ENCODE data around the gene DNAH9. TPM values are rescaled to one million over a fixed set of nuclear protein-coding genes. Genes with fewer than 3 reads are reported as not detected.
"Not testable (repeated sequence)": the region's sequence is repeated elsewhere in the genome, so short reads cannot be mapped to it uniquely, and the experiment has no call there.

The DNAH9 gene
- total and polyA plus RNA-seq, 9 donors: 0.18 to 0.94 (median 0.52) TPM

DNA sequence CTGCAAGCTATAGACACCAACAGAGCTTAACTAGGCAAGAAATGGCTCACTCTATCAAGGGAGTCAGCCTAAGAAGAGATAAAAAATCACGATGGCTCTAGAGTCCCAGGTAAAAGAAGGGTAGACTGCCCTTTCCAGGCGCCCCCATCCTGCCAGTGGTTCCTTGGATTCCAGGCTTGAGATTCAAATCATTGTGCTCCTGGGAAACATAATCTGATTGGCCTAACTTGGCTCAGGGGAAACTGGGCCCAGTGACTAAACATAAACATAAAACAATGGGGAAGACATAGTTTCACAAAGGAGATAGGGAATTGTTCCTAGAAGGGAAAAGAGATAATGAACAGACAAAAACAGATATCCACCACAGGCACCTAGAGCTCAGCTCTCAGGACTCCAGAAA, 342.6 kb downstream of the DNAH9 start:
- H3K27ac ChIP-seq (ENCODE audit: low read length): no peak overlapping the region
- peaks cover 2% of the 10 kb centered on the region for H3K27me3 ChIP-seq (ENCODE audit: control insufficient read depth, insufficient read depth, low read length)
- DNase-seq: no peak
- WGBS (ENCODE audit: insufficient coverage): 65% methylated on average over 2 of the region's 2 CpGs
- no peak overlapping the region for H3K4me3 ChIP-seq (ENCODE audit: low read length)
- H3K9me3 ChIP-seq (replicated peaks; ENCODE audit: control insufficient read depth, low read depth, low read length): no peaks in the 10 kb centered on the region
- no peaks in the 10 kb centered on the region for H3K4me1 ChIP-seq (ENCODE audit: control insufficient read depth, insufficient read depth, low read length)
- no peaks in the 10 kb centered on the region for H3K36me3 ChIP-seq (ENCODE audit: control insufficient read depth, insufficient read depth, low read length)

DNA sequence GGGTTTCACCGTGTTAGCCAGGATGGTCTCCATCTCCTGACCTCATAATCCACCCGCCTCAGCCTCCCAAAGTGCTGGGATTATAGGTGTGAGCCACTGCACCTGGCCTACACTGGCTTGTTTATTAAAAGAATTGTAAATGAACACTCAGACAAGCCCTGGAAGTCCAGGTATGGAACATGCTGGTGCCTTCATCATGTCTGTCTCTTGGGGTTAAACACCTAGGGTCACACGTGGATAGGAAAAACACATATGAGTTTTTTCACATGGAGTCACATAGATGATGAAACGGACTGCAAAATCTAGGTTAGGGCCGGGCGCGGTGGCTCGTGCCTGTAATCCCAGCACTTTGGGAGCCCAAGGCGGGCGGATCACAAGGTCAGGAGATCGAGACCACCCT, 344.8 kb downstream of the DNAH9 start:
- H3K27me3 ChIP-seq (ENCODE audit: control insufficient read depth, insufficient read depth, low read length); H3K4me3 ChIP-seq (ENCODE audit: low read length); H3K4me1 ChIP-seq (ENCODE audit: control insufficient read depth, insufficient read depth, low read length); H3K9me3 ChIP-seq (replicated peaks; ENCODE audit: control insufficient read depth, low read depth, low read length); H3K36me3 ChIP-seq (ENCODE audit: control insufficient read depth, insufficient read depth, low read length); DNase-seq; H3K27ac ChIP-seq (ENCODE audit: low read length): not testable (repeated sequence)
- WGBS (ENCODE audit: insufficient coverage): 95% methylated on average over 9 of the region's 11 CpGs

DNA sequence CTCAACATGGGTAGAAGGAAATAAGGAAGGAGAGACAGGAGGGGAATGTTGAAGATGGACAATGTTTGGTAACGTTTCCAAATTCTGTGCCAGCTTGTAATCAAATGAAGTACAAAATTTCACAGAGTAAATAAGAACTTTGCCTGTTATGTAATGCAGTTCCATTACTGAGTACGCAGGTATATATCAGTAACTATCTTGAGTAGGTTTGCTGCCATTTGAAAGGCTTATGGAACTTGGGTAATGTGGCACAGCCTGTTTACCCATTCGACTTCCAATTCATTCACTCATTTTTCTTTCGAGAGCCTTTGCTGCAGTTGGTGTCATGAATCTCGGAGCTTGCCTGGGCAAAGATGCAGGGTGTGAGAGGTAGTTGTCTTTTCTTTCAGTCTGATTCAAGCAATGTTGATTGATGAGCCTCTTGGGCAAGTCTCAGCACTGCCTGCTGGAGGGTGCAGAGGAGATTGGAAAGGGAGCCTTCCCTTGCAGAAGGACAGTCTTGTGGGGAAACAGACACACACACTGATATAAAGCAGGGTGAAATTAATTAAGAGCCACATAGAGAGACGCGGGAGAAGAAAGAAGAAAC, 345.6 kb downstream of the DNAH9 start:
- 90% methylated on average over 3 of the region's 7 CpGs for WGBS (ENCODE audit: insufficient coverage)
- no peak overlapping the region for H3K4me3 ChIP-seq (ENCODE audit: low read length)
- DNase-seq: no peak
- H3K9me3 ChIP-seq (replicated peaks; ENCODE audit: control insufficient read depth, low read depth, low read length): no peaks in the 10 kb centered on the region
- no peaks in the 10 kb centered on the region for H3K36me3 ChIP-seq (ENCODE audit: control insufficient read depth, insufficient read depth, low read length)
- H3K27me3 ChIP-seq (ENCODE audit: control insufficient read depth, insufficient read depth, low read length): no peaks in the 10 kb centered on the region
- H3K27ac ChIP-seq (ENCODE audit: low read length): no peak overlapping the region
- peaks cover 4% of the 10 kb centered on the region for H3K4me1 ChIP-seq (ENCODE audit: control insufficient read depth, insufficient read depth, low read length)

- no CpG with 5 or more reads among the region's 3 CpGs for WGBS (ENCODE audit: insufficient coverage)
- H3K9me3 ChIP-seq (replicated peaks; ENCODE audit: control insufficient read depth, low read depth, low read length): no peaks in the 10 kb centered on the region
- peaks cover 7% of the 10 kb centered on the region for H3K4me1 ChIP-seq (ENCODE audit: control insufficient read depth, insufficient read depth, low read length)
- no peak overlapping the region for H3K27ac ChIP-seq (ENCODE audit: low read length)
- H3K4me3 ChIP-seq (ENCODE audit: low read length): no peak overlapping the region
- H3K27me3 ChIP-seq (ENCODE audit: control insufficient read depth, insufficient read depth, low read length): no peaks in the 10 kb centered on the region
- DNase-seq: no peak
- H3K36me3 ChIP-seq (ENCODE audit: control insufficient read depth, insufficient read depth, low read length): no peaks in the 10 kb centered on the region
Observed at GRCh38 chr17:11944587-11944986, 346.3 kb downstream of the DNAH9 start.

GRCh38 chr17:11948789-11949188, 350.5 kb downstream of the DNAH9 start:
- Histone ChIP-seq H3K9me3 (replicated peaks; ENCODE audit: control insufficient read depth, low read depth, low read length) (peaks cover 10% of the 10 kb centered on the region), H3K27me3 (ENCODE audit: control insufficient read depth, insufficient read depth, low read length) (no peaks in the 10 kb centered on the region), H3K4me1 (ENCODE audit: control insufficient read depth, insufficient read depth, low read length) (peaks cover 7% of the 10 kb centered on the region), H3K27ac (ENCODE audit: low read length) (no peak overlapping the region), H3K4me3 (ENCODE audit: low read length) (no peak overlapping the region), H3K36me3 (ENCODE audit: control insufficient read depth, insufficient read depth, low read length) (no peaks in the 10 kb centered on the region)
- peak; percentile 66 for DNase-seq
- 23% methylated on average over 4 of the region's 6 CpGs for WGBS (ENCODE audit: insufficient coverage)

DNA sequence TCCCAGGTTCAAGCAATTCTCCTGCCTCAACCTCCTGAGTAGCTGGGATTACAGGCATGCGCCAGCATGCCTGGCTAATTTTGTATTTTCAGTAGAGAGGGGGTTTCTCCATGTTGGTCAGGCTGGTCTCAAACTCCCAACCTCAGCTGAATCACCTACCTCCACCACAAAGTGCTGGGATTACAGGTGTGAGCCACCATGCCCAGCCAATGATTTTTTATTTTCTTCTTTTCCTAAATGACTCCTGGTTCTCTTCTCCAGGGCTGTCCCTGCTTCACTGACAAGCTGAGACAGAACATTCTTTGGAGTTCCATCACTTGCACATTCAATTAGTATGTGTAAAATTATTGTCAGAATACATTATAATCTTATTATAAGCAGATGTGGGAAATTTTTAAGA, 351.3 kb downstream of the DNAH9 start:
- H3K27ac ChIP-seq (ENCODE audit: low read length); H3K4me3 ChIP-seq (ENCODE audit: low read length); H3K27me3 ChIP-seq (ENCODE audit: control insufficient read depth, insufficient read depth, low read length); DNase-seq; H3K4me1 ChIP-seq (ENCODE audit: control insufficient read depth, insufficient read depth, low read length); H3K36me3 ChIP-seq (ENCODE audit: control insufficient read depth, insufficient read depth, low read length): not testable (repeated sequence)
- no CpG with 5 or more reads among the region's 1 CpG for WGBS (ENCODE audit: insufficient coverage)
- peaks cover 16% of the 10 kb centered on the region for H3K9me3 ChIP-seq (replicated peaks; ENCODE audit: control insufficient read depth, low read depth, low read length)

GRCh38 chr17:11950771-11951519, 352.7 kb downstream of the DNAH9 start:
- Histone ChIP-seq H3K4me3 (ENCODE audit: low read length) (no peak overlapping the region), H3K27ac (ENCODE audit: low read length) (no peak overlapping the region), H3K4me1 (ENCODE audit: control insufficient read depth, insufficient read depth, low read length) (peaks cover 7% of the 10 kb centered on the region), H3K36me3 (ENCODE audit: control insufficient read depth, insufficient read depth, low read length) (no peaks in the 10 kb centered on the region), H3K9me3 (replicated peaks; ENCODE audit: control insufficient read depth, low read depth, low read length) (peaks cover 18% of the 10 kb centered on the region), H3K27me3 (ENCODE audit: control insufficient read depth, insufficient read depth, low read length) (no peaks in the 10 kb centered on the region)
- no peak for DNase-seq
- 86% methylated on average over 3 of the region's 7 CpGs for WGBS (ENCODE audit: insufficient coverage)

DNA sequence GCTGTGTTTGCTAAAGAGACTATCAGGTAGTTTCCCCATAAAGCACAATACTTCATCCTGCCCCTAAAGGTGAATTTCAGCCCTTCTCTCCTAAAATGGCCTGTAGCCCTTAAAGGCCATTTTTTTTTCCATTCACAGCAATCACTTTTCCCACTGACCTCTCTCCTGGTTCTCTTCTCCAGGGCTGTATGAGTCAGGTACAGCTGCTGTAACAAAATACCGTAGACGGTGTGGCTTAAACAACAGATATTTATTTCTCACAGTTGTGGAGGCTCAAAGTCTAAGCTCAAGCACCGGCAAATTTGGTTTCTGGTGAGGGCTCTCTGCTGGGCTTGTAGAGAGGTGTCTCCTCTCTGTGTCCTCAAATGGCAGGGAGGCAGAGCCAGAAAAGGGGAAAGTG, 354.3 kb downstream of the DNAH9 start:
- no CpG with 5 or more reads among the region's 3 CpGs for WGBS (ENCODE audit: insufficient coverage)
- H3K27me3 ChIP-seq (ENCODE audit: control insufficient read depth, insufficient read depth, low read length): no peaks in the 10 kb centered on the region
- DNase-seq: no peak
- H3K36me3 ChIP-seq (ENCODE audit: control insufficient read depth, insufficient read depth, low read length): no peaks in the 10 kb centered on the region
- H3K27ac ChIP-seq (ENCODE audit: low read length): no peak overlapping the region
- no peak overlapping the region for H3K4me3 ChIP-seq (ENCODE audit: low read length)
- peaks cover 18% of the 10 kb centered on the region for H3K9me3 ChIP-seq (replicated peaks; ENCODE audit: control insufficient read depth, low read depth, low read length)
- peaks cover 7% of the 10 kb centered on the region for H3K4me1 ChIP-seq (ENCODE audit: control insufficient read depth, insufficient read depth, low read length)

- Histone ChIP-seq H3K4me1 (ENCODE audit: control insufficient read depth, insufficient read depth, low read length) (peaks cover 2% of the 10 kb centered on the region), H3K36me3 (ENCODE audit: control insufficient read depth, insufficient read depth, low read length) (no peaks in the 10 kb centered on the region), H3K27ac (ENCODE audit: low read length) (no peak overlapping the region), H3K27me3 (ENCODE audit: control insufficient read depth, insufficient read depth, low read length) (no peaks in the 10 kb centered on the region), H3K4me3 (ENCODE audit: low read length) (no peak overlapping the region), H3K9me3 (replicated peaks; ENCODE audit: control insufficient read depth, low read depth, low read length) (peaks cover 18% of the 10 kb centered on the region)
- no peak for DNase-seq
- WGBS (ENCODE audit: insufficient coverage): no CpG with 5 or more reads among the region's 1 CpG
Observed at GRCh38 chr17:11953924-11954323, 355.7 kb downstream of the DNAH9 start.

- Histone ChIP-seq H3K27me3 (ENCODE audit: control insufficient read depth, insufficient read depth, low read length) (no peaks in the 10 kb centered on the region), H3K36me3 (ENCODE audit: control insufficient read depth, insufficient read depth, low read length) (no peaks in the 10 kb centered on the region)
Observed at GRCh38 chr17:11954936-11955335, 356.7 kb downstream of the DNAH9 start.

More at GRCh38 chr17:11954936-11955335, 356.7 kb downstream of the DNAH9 start:
- Histone ChIP-seq H3K4me1 (ENCODE audit: control insufficient read depth, insufficient read depth, low read length) (no peaks in the 10 kb centered on the region), H3K9me3 (replicated peaks; ENCODE audit: control insufficient read depth, low read depth, low read length) (peaks cover 18% of the 10 kb centered on the region), H3K27ac (ENCODE audit: low read length) (no peak overlapping the region), H3K4me3 (ENCODE audit: low read length) (no peak overlapping the region)
- DNase-seq: no peak
